Glutamatergic neuron (in vitro differentiated cells): ENCODE measurements around the gene RSPO1. TPM values are rescaled to one million over a fixed set of nuclear protein-coding genes. Genes with fewer than 3 reads are reported as not detected.

ENCODE experiments used
- DNase-seq: peaks from one replicate; pipeline ENCODE4 v3.0.0; 2022
- H3K27ac Mint-ChIP-seq: one replicate; pipeline ENCODE4 v1.8.0; 2020; ENCODE audit warnings: mild to moderate bottlenecking, mixed read lengths, inconsistent platforms; ENCODE audit not compliant: unreplicated experiment
- H3K27me3 Mint-ChIP-seq: one replicate; pipeline ENCODE4 v1.8.0; 2020; ENCODE audit warnings: mild to moderate bottlenecking, moderate library complexity, mixed read lengths, inconsistent platforms; ENCODE audit not compliant: unreplicated experiment
- H3K36me3 Mint-ChIP-seq: one replicate; pipeline ENCODE4 v1.8.0; 2020; ENCODE audit warnings: mild to moderate bottlenecking, mixed read lengths, inconsistent platforms; ENCODE audit not compliant: unreplicated experiment
- H3K4me1 Mint-ChIP-seq: one replicate; pipeline ENCODE4 v1.8.0; 2020; ENCODE audit warnings: mild to moderate bottlenecking, low read depth, mixed read lengths, inconsistent platforms; ENCODE audit not compliant: unreplicated experiment
- H3K4me3 Mint-ChIP-seq: one replicate; pipeline ENCODE4 v1.8.0; 2020; ENCODE audit warnings: mild to moderate bottlenecking, mixed read lengths, inconsistent platforms; ENCODE audit not compliant: unreplicated experiment
- H3K9me3 Mint-ChIP-seq: one replicate; pipeline ENCODE4 v1.8.0; 2020; ENCODE audit warnings: mild to moderate bottlenecking, moderate library complexity, mixed read lengths, inconsistent platforms; ENCODE audit not compliant: unreplicated experiment
- CTCF ChIP-seq: fragments of 200-600 bp; sonication (generic); IDR thresholded peaks from one replicate; pipeline ENCODE4 v1.5.0; 2021; ENCODE audit not compliant: partially characterized antibody, unreplicated experiment
- total RNA-seq: library from RNA; stranded (reverse); fragmentation: NEBNext Ultra II Directional; extraction: Animal tissue kit (Norgen Biotek cat#: 25700); gene quantifications from one replicate; pipeline ENCODE4 v1.2.1, GENCODE V29; 2021; ENCODE audit not compliant: unreplicated experiment

RSPO1 gene
- total RNA-seq, 1 donor from 2014 or later = not detected

DNA sequence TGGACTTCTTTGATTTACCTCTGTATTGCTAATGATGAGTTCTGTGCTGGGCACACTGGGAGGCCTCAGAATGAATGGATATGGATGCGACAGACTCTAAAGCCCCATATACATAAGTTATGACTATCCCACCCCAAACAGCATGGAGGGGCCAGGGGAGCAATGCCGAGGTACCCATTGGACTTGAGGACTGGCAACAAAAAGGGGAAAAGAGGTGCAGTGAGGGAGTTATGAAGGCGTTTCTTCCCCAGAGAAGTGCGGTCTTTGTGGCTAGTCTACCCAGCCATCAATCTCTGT is 42.4 kb upstream of the RSPO1 start:
- no peak for DNase-seq
- H3K27me3 Mint-ChIP-seq = peaks cover under 1% of the 10 kb centered on the region
- no peaks in the 10 kb centered on the region for H3K4me1 Mint-ChIP-seq
- no peak overlapping the region for H3K4me3 Mint-ChIP-seq
- no peak overlapping the region for H3K27ac Mint-ChIP-seq
- no peaks in the 10 kb centered on the region for H3K36me3 Mint-ChIP-seq
- TF ChIP-seq CTCF = no peak
- H3K9me3 Mint-ChIP-seq = peaks cover 2% of the 10 kb centered on the region

GRCh38 chr1:37676281-37677142 is 41.8 kb upstream of the RSPO1 start:
- no peak for TF ChIP-seq CTCF
- H3K27me3 Mint-ChIP-seq = peaks cover 1% of the 10 kb centered on the region
- no peak overlapping the region for H3K27ac Mint-ChIP-seq
- peaks cover 2% of the 10 kb centered on the region for H3K9me3 Mint-ChIP-seq
- H3K4me3 Mint-ChIP-seq = no peak overlapping the region
- no peak for DNase-seq
- H3K36me3 Mint-ChIP-seq = no peaks in the 10 kb centered on the region
- no peaks in the 10 kb centered on the region for H3K4me1 Mint-ChIP-seq

- H3K9me3 Mint-ChIP-seq = no peaks in the 10 kb centered on the region
- DNase-seq = no peak
- H3K4me3 Mint-ChIP-seq = no peak overlapping the region
- no peak for TF ChIP-seq CTCF
- no peaks in the 10 kb centered on the region for H3K36me3 Mint-ChIP-seq
- no peaks in the 10 kb centered on the region for H3K4me1 Mint-ChIP-seq
- H3K27ac Mint-ChIP-seq = no peak overlapping the region
- H3K27me3 Mint-ChIP-seq = peaks cover 3% of the 10 kb centered on the region
Measured at GRCh38 chr1:37673920-37674319, 39.2 kb upstream of the RSPO1 start.

DNA sequence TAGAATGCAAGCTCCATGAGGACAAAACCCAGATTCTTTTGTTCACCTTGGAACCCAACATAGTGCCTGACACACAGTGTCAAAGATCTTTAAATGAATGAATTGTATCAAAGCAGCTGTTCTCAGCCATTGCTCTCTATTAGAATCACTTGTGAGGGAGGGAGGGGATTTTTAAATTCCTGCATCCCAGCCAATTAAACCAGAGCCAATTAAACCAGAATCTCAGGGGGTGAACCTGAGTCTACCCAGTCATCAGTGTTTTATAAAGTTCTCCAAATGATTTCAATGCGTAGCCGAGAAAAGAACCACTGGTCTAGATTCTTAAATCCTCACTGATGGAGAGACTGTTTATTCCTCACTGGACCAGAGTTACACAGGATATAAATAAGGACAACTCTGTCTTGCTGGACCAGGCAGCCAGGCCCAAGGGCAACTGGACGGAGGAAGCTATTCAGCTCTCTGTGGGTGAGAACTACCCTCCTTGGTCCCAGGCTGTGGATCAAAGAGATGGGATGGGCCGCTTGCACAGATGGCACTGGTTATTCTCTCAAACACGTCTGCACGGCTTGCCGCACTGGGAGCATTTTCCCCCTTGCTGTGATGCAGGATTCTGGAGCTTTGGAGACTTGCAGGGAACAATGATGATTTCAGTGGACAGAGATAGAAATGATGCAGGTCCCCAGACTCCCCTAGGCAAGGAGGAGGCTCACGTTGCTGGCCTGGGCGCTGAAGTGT is 37.6 kb upstream of the RSPO1 start:
- DNase-seq = no peak
- peaks cover 4% of the 10 kb centered on the region for H3K4me1 Mint-ChIP-seq
- H3K36me3 Mint-ChIP-seq = no peaks in the 10 kb centered on the region
- no peaks in the 10 kb centered on the region for H3K9me3 Mint-ChIP-seq
- H3K27me3 Mint-ChIP-seq = peaks cover 3% of the 10 kb centered on the region
- no peak overlapping the region for H3K4me3 Mint-ChIP-seq
- TF ChIP-seq CTCF = no peak
- no peak overlapping the region for H3K27ac Mint-ChIP-seq

DNA sequence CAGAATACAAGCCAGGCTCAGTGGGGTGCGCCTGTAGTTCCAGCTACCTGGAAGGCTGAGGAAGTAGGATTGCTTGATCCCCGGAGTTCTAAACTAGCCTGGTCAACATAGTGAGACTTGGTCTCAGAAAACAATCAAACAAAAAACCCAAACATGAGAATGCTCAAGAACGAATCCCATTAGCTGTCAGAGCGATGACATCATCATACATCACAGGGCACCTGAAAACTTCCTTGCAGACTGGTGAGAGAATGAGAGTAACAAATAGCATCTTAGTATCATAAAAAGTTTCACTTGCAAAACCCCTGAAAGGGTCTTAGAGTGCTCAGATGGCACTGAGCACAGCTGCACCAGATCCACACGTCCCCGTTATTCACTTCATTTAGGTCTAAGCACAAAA is 36.6 kb upstream of the RSPO1 start:
- Mint-ChIP-seq H3K4me1 (peaks cover 4% of the 10 kb centered on the region), H3K36me3 (no peaks in the 10 kb centered on the region), H3K27me3 (peaks cover 3% of the 10 kb centered on the region), H3K4me3 (no peak overlapping the region), H3K27ac (no peak overlapping the region), H3K9me3 (peaks cover 1% of the 10 kb centered on the region)
- DNase-seq = no peak
- no peak for TF ChIP-seq CTCF
